ENCODE data around the gene STXBP4.

STXBP4 gene

DNA sequence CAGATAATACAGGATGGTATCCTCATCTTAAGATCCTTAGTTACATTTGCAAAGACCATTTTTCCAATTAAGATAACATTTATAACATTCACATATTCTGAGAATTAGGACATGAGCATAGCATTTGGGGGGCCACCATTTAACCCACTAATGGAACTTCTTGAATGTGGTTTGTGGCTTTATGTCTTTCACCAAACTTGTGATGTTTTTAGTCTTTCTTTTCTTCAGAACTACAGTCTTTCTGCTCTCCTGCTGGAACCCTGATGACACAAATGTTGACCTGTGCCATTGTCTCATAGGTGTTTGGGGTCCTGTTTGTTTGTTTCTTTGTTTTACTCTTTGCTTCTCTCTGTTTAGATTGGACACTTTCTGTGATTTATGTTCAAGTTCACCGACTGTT lies 23.3 kb upstream of the STXBP4 start:
- Histone ChIP-seq H3K4me1 (ENCODE audit: control insufficient read depth, low read depth, low read length) (no peaks in the 10 kb centered on the region), H3K9ac (ENCODE audit: low read length) (no peak overlapping the region), H3K27me3 (ENCODE audit: insufficient read depth, low read length, poor library complexity) (no peaks in the 10 kb centered on the region), H3K4ac (ENCODE audit: low read depth, low read length) (no peak overlapping the region), H2BK15ac (replicated peaks; ENCODE audit: low read depth) (no peak overlapping the region), H4K8ac (ENCODE audit: low read depth, low read length) (no peak overlapping the region), H2BK120ac (ENCODE audit: low read depth, low read length) (no peak overlapping the region), H3K23ac (ENCODE audit: low read length) (no peak overlapping the region), H3K4me3 (ENCODE audit: low read length) (no peak overlapping the region), H2BK5ac (ENCODE audit: low read length) (no peak overlapping the region), H3K18ac (ENCODE audit: low read length) (no peak overlapping the region), H3K4me2 (ENCODE audit: low read length) (no peak overlapping the region), H3K56ac (ENCODE audit: low read length) (no peak overlapping the region), H3K79me2 (ENCODE audit: control insufficient read depth, insufficient read depth, low read length) (no peaks in the 10 kb centered on the region), H3K36me3 (ENCODE audit: control insufficient read depth, insufficient read depth, low read length) (peaks cover 2% of the 10 kb centered on the region), H3K79me1 (ENCODE audit: low read length) (no peaks in the 10 kb centered on the region), H3K27ac (ENCODE audit: low read depth, low read length) (no peak overlapping the region), H4K5ac (ENCODE audit: low read length) (no peak overlapping the region), H2AK5ac (ENCODE audit: low read length) (no peak overlapping the region)
- no CpG with 5 or more reads among the region's 1 CpG for WGBS (ENCODE audit: extremely low coverage, insufficient coverage, low lambda C conversion rate)
- DNase-seq: no peak

DNA sequence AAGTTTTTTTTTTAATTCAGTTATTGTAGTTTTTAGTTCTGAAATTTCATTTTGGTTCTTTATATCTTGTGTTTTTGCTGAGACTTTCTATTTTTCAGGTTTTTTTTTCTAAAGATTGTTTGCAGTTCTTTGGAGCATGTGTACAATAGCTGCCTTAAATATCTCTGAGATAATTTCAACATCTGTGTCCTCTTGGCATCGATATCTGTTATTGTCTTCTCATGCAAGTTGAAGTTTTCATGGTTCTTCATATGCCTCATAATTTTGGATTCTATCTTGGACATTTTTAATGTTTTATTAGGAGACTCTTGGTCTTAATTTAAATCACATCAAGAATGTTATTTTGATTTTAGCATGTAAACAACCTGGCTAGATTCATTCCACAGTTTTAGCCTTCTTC lies 22.9 kb upstream of the STXBP4 start:
- no peaks in the 10 kb centered on the region for H3K27me3 ChIP-seq (ENCODE audit: insufficient read depth, low read length, poor library complexity)
- H3K27ac ChIP-seq (ENCODE audit: low read depth, low read length): no peak overlapping the region
- H2AK5ac ChIP-seq (ENCODE audit: low read length): no peak overlapping the region
- H3K36me3 ChIP-seq (ENCODE audit: control insufficient read depth, insufficient read depth, low read length): peaks cover 2% of the 10 kb centered on the region
- no peak overlapping the region for H2BK5ac ChIP-seq (ENCODE audit: low read length)
- H3K79me1 ChIP-seq (ENCODE audit: low read length): no peaks in the 10 kb centered on the region
- H3K18ac ChIP-seq (ENCODE audit: low read length): no peak overlapping the region
- H2BK15ac ChIP-seq (replicated peaks; ENCODE audit: low read depth): no peak overlapping the region
- no CpG with 5 or more reads among the region's 1 CpG for WGBS (ENCODE audit: extremely low coverage, insufficient coverage, low lambda C conversion rate)
- no peak overlapping the region for H3K56ac ChIP-seq (ENCODE audit: low read length)
- no peak overlapping the region for H3K23ac ChIP-seq (ENCODE audit: low read length)
- no peaks in the 10 kb centered on the region for H3K79me2 ChIP-seq (ENCODE audit: control insufficient read depth, insufficient read depth, low read length)
- H3K9ac ChIP-seq (ENCODE audit: low read length): no peak overlapping the region
- no peak overlapping the region for H4K5ac ChIP-seq (ENCODE audit: low read length)
- H2BK120ac ChIP-seq (ENCODE audit: low read depth, low read length): no peak overlapping the region
- no peaks in the 10 kb centered on the region for H3K4me1 ChIP-seq (ENCODE audit: control insufficient read depth, low read depth, low read length)
- no peak overlapping the region for H4K8ac ChIP-seq (ENCODE audit: low read depth, low read length)
- no peak overlapping the region for H3K4me3 ChIP-seq (ENCODE audit: low read length)
- H3K4me2 ChIP-seq (ENCODE audit: low read length): no peak overlapping the region
- DNase-seq: no peak
- H3K4ac ChIP-seq (ENCODE audit: low read depth, low read length): no peak overlapping the region

DNA sequence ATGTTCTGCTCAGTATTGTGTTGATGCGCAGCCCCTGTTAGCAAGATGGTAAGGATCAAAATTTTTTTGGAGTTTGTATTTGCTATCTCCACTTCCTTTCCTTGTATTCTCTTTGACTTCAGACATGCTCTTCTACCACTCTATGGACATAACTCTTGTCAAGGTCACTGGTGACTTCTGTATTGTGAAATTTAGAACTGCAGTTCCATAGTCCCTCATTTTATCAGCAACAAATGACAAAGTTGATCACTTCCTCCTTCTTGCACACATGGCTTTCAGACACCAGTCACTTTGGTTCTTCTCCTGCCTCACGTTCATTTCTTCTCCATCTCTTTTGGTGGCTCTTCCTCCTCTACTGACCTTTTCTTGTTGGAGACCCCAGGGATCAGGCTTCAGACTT lies 21.2 kb upstream of the STXBP4 start:
- Histone ChIP-seq H3K27me3 (ENCODE audit: insufficient read depth, low read length, poor library complexity) (no peaks in the 10 kb centered on the region), H2BK15ac (replicated peaks; ENCODE audit: low read depth) (no peak overlapping the region), H3K56ac (ENCODE audit: low read length) (no peak overlapping the region), H3K79me1 (ENCODE audit: low read length) (no peaks in the 10 kb centered on the region), H2BK5ac (ENCODE audit: low read length) (no peak overlapping the region), H3K4me2 (ENCODE audit: low read length) (no peak overlapping the region), H2AK5ac (ENCODE audit: low read length) (no peak overlapping the region), H3K36me3 (ENCODE audit: control insufficient read depth, insufficient read depth, low read length) (peaks cover 2% of the 10 kb centered on the region), H3K27ac (ENCODE audit: low read depth, low read length) (no peak overlapping the region), H3K23ac (ENCODE audit: low read length) (no peak overlapping the region), H3K4me1 (ENCODE audit: control insufficient read depth, low read depth, low read length) (no peaks in the 10 kb centered on the region), H3K4me3 (ENCODE audit: low read length) (no peak overlapping the region), H3K4ac (ENCODE audit: low read depth, low read length) (no peak overlapping the region), H3K18ac (ENCODE audit: low read length) (no peak overlapping the region), H2BK120ac (ENCODE audit: low read depth, low read length) (no peak overlapping the region), H4K8ac (ENCODE audit: low read depth, low read length) (no peak overlapping the region), H3K79me2 (ENCODE audit: control insufficient read depth, insufficient read depth, low read length) (no peaks in the 10 kb centered on the region), H3K9ac (ENCODE audit: low read length) (no peak overlapping the region), H4K5ac (ENCODE audit: low read length) (no peak overlapping the region)
- WGBS (ENCODE audit: extremely low coverage, insufficient coverage, low lambda C conversion rate): no CpG with 5 or more reads among the region's 2 CpGs
- no peak for DNase-seq

DNA sequence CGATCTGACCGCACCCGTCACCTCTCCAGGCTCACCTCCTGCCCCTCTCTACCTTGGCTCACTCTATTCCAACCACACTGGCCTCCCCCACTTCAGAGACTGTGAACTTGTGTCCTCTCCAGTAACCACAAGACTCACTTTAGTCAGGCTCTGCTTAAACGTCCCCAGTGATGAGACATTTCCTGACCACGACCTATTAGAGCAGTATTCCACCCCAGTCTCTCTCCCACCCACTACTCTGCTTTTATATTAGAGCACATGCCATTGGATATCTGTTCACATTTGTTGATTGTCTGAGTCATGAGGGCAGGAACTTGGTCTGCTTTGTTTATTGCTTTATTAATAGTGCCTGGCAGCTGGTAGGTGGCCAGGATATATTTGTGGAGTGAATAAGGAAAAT lies 20.2 kb upstream of the STXBP4 start:
- H3K79me1 ChIP-seq (ENCODE audit: low read length): no peaks in the 10 kb centered on the region
- no peak overlapping the region for H3K4me2 ChIP-seq (ENCODE audit: low read length)
- H3K56ac ChIP-seq (ENCODE audit: low read length): peak overlapping the region; percentile 15
- no peak overlapping the region for H2AK5ac ChIP-seq (ENCODE audit: low read length)
- no peak overlapping the region for H3K23ac ChIP-seq (ENCODE audit: low read length)
- H3K27ac ChIP-seq (ENCODE audit: low read depth, low read length): no peak overlapping the region
- H3K18ac ChIP-seq (ENCODE audit: low read length): no peak overlapping the region
- H2BK5ac ChIP-seq (ENCODE audit: low read length): no peak overlapping the region
- no peak for DNase-seq
- H3K27me3 ChIP-seq (ENCODE audit: insufficient read depth, low read length, poor library complexity): no peaks in the 10 kb centered on the region
- no peak overlapping the region for H3K4me3 ChIP-seq (ENCODE audit: low read length)
- no peak overlapping the region for H3K4ac ChIP-seq (ENCODE audit: low read depth, low read length)
- no CpG with 5 or more reads among the region's 5 CpGs for WGBS (ENCODE audit: extremely low coverage, insufficient coverage, low lambda C conversion rate)
- H2BK120ac ChIP-seq (ENCODE audit: low read depth, low read length): no peak overlapping the region
- no peak overlapping the region for H2BK15ac ChIP-seq (replicated peaks; ENCODE audit: low read depth)
- H4K8ac ChIP-seq (ENCODE audit: low read depth, low read length): no peak overlapping the region
- no peak overlapping the region for H3K9ac ChIP-seq (ENCODE audit: low read length)
- H3K36me3 ChIP-seq (ENCODE audit: control insufficient read depth, insufficient read depth, low read length): peaks cover 2% of the 10 kb centered on the region
- no peak overlapping the region for H4K5ac ChIP-seq (ENCODE audit: low read length)
- H3K4me1 ChIP-seq (ENCODE audit: control insufficient read depth, low read depth, low read length): no peaks in the 10 kb centered on the region
- H3K79me2 ChIP-seq (ENCODE audit: control insufficient read depth, insufficient read depth, low read length): no peaks in the 10 kb centered on the region

DNA sequence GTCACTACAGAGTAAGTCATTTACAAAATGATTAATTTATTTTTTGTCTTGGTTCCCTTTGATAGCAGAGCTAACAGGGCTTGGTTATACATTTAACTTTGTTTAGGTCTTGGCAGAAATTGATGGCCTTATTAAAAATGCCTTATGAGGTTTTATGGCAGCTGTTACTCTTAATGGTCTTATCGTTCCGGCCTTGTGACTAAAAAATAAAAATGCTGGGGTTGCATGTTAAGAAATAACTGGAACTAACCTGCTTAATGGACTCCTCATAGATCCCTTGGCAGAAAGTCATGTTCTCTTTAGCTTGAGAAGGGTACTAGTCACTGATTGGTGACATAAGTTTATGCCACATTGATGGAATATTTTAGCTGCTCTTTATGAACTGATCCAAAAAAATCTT lies 18.4 kb upstream of the STXBP4 start:
- Histone ChIP-seq H3K9ac (ENCODE audit: low read length) (no peak overlapping the region), H3K4me3 (ENCODE audit: low read length) (no peak overlapping the region), H3K18ac (ENCODE audit: low read length) (no peak overlapping the region), H3K23ac (ENCODE audit: low read length) (no peak overlapping the region), H3K79me2 (ENCODE audit: control insufficient read depth, insufficient read depth, low read length) (no peaks in the 10 kb centered on the region), H3K4me2 (ENCODE audit: low read length) (no peak overlapping the region), H4K5ac (ENCODE audit: low read length) (no peak overlapping the region), H3K4me1 (ENCODE audit: control insufficient read depth, low read depth, low read length) (no peaks in the 10 kb centered on the region), H2BK5ac (ENCODE audit: low read length) (no peak overlapping the region), H2BK120ac (ENCODE audit: low read depth, low read length) (no peak overlapping the region), H3K27me3 (ENCODE audit: insufficient read depth, low read length, poor library complexity) (no peaks in the 10 kb centered on the region), H3K4ac (ENCODE audit: low read depth, low read length) (no peak overlapping the region), H4K8ac (ENCODE audit: low read depth, low read length) (no peak overlapping the region), H3K27ac (ENCODE audit: low read depth, low read length) (no peak overlapping the region), H3K36me3 (ENCODE audit: control insufficient read depth, insufficient read depth, low read length) (peaks cover 2% of the 10 kb centered on the region), H3K79me1 (ENCODE audit: low read length) (no peaks in the 10 kb centered on the region), H2AK5ac (ENCODE audit: low read length) (no peak overlapping the region), H3K56ac (ENCODE audit: low read length) (no peak overlapping the region), H2BK15ac (replicated peaks; ENCODE audit: low read depth) (no peak overlapping the region)
- WGBS (ENCODE audit: extremely low coverage, insufficient coverage, low lambda C conversion rate): no CpG with 5 or more reads among the region's 2 CpGs
- no peak for DNase-seq

DNA sequence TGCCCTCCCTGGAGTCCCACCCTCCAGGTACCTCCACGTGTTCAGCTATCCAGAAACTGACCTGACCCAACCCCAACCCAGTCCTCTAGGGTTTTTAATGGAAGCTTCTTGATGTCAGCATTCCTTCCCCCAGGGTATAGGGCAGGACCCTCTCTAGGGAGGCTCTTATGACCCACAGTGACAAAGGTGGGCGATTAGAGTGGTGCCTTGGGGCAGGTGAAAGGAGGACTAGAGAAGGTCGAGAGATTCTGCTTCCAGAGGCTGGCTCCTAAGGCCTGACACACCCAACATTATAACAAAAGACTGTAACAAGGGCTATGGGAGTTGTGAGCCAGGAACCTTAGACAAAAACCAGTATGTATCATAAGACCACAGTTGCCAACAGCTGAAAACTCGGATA lies 17.3 kb upstream of the STXBP4 start:
- Histone ChIP-seq H3K79me2 (ENCODE audit: control insufficient read depth, insufficient read depth, low read length) (no peaks in the 10 kb centered on the region), H2BK15ac (replicated peaks; ENCODE audit: low read depth) (no peak overlapping the region), H3K4me3 (ENCODE audit: low read length) (no peak overlapping the region), H4K8ac (ENCODE audit: low read depth, low read length) (no peak overlapping the region), H3K79me1 (ENCODE audit: low read length) (no peaks in the 10 kb centered on the region), H3K9ac (ENCODE audit: low read length) (no peak overlapping the region), H3K4ac (ENCODE audit: low read depth, low read length) (no peak overlapping the region), H4K5ac (ENCODE audit: low read length) (no peak overlapping the region), H3K4me1 (ENCODE audit: control insufficient read depth, low read depth, low read length) (no peaks in the 10 kb centered on the region), H3K56ac (ENCODE audit: low read length) (no peak overlapping the region), H2AK5ac (ENCODE audit: low read length) (no peak overlapping the region), H3K18ac (ENCODE audit: low read length) (no peak overlapping the region), H3K4me2 (ENCODE audit: low read length) (no peak overlapping the region), H3K36me3 (ENCODE audit: control insufficient read depth, insufficient read depth, low read length) (peaks cover 2% of the 10 kb centered on the region), H3K23ac (ENCODE audit: low read length) (no peak overlapping the region), H3K27me3 (ENCODE audit: insufficient read depth, low read length, poor library complexity) (no peaks in the 10 kb centered on the region), H3K27ac (ENCODE audit: low read depth, low read length) (no peak overlapping the region), H2BK120ac (ENCODE audit: low read depth, low read length) (no peak overlapping the region), H2BK5ac (ENCODE audit: low read length) (no peak overlapping the region)
- no CpG with 5 or more reads among the region's 4 CpGs for WGBS (ENCODE audit: extremely low coverage, insufficient coverage, low lambda C conversion rate)
- DNase-seq: no peak

All from mesendoderm (in vitro differentiated cells).